GM21423 (cell line): ENCODE measurements around the gene PLEKHG5.

ENCODE experiments used
- ATAC-seq: cut with Tn5 transposase; IDR thresholded peaks from one replicate; pipeline ENCODE4 v1.9.1; 2021; ENCODE audit warnings: mild to moderate bottlenecking, moderate library complexity; ENCODE audit not compliant: unreplicated experiment

PLEKHG5 gene

GRCh38 chr1:6477039-6477820 lies 14.2 kb downstream of the PLEKHG5 start:
- no peak for ATAC-seq

DNA sequence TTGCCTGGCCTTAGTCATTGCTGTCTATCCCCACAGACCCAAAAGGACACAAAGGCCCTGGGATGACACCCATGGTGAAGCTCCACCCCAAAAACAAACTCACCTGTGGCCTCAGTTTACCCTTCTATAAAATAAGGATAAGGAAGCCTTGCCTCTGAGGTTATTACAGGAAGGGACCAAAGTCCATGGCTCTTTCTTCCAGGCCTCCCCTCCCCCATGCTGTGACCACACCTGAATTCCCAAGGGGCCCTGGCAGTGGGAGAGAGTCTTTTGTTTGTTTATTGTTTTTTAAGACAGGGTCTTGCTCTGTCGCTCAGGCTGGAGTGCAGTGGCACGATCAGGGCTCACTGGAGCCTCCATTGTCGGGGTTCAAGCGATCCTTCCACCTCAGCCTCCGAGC lies 15.0 kb downstream of the PLEKHG5 start:
- ATAC-seq = no peak

- peak; percentile 58 for ATAC-seq
Observed at GRCh38 chr1:6475381-6476133, 15.9 kb downstream of the PLEKHG5 start.

DNA sequence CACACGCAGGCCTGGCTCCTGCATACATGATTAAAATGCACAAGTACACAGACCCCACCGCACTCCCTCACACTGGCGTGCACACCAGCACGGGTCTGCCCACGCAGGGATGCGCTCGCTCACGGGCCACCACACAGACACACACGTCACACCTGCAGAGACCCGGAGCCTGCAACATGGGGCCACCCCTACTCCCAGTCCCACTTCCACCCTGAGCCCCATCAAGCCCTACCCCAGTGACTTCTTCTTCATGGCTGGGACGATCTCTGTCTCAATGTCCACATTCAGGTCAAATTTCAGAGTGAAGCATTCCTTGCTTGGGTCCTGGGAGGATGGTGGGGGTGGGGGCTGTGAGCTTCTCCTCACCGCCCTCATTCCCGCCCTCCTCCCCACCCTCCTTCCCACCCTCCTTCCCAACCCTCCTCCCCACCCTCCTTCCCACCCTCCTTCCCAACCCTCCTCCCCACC lies 16.6 kb downstream of the PLEKHG5 start:
- no peak for ATAC-seq

GRCh38 chr1:6473974-6474814 lies 17.3 kb downstream of the PLEKHG5 start:
- no peak for ATAC-seq

GRCh38 chr1:6473156-6473555 lies 18.3 kb downstream of the PLEKHG5 start:
- ATAC-seq = no peak

GRCh38 chr1:6472391-6472790 lies 19.1 kb downstream of the PLEKHG5 start:
- ATAC-seq = no peak

DNA sequence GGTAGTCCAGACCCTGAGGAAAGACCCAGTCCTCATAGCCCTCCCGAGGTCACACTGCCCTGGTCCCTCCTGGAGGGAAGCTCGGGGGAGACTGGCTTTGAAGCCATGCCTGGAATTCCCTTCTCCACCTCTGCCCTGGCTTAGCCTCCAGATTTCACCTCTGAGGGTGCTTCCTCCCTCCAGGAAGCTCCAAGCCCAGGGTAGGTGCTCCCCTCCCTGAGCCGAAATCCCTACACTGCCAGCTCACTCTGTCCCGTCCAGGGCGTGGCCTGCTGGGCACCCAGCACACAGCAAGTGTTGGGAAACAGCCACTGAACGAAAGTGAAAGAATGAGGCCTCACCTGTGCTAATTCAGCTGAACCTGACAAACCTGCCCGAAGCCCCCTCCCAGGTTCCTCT lies 19.5 kb downstream of the PLEKHG5 start:
- ATAC-seq = no peak

DNA sequence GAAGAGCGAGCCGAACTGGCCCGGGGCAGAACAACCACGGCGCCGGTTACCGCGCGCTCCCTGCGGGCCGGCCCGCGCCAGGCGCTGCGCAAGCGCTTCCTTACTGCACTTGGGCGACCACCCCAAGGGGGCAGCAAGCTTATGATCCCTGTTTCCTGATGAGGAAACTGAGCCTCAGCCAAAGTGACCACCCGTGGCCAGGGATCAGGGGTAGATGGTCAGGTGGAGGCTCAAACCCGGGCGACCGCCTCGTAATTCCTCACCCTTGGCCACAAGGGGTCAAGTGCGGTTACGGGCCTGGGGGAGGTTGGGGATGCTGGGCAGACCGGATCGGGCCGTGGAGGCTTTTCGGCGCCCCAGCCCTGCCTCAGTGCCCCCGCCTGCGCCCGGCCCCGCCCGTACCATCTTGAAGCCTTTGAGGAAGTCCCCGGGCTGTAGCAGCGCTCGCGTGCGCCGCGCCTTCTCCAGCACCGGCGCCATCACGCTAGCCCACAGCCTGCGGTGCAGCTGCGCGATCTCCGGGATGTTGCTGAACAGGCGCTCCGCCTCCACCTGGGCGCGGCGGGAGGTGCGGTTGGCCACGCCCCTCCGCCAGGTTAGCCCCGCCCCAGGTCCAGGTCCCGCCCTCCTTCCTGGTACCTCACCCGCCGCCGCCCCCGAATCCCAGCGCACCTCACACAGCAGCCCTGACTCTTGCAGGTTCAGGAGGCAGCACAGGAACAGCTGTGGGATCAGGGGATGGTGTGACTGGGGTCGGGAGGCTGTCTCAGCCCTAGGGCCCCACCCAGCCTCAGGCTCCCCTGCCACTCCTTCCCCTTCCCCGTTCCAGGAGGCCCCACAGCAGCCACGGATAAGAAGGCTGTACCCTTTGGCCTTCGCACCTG lies 20.1 kb downstream of the PLEKHG5 start:
- no peak for ATAC-seq

DNA sequence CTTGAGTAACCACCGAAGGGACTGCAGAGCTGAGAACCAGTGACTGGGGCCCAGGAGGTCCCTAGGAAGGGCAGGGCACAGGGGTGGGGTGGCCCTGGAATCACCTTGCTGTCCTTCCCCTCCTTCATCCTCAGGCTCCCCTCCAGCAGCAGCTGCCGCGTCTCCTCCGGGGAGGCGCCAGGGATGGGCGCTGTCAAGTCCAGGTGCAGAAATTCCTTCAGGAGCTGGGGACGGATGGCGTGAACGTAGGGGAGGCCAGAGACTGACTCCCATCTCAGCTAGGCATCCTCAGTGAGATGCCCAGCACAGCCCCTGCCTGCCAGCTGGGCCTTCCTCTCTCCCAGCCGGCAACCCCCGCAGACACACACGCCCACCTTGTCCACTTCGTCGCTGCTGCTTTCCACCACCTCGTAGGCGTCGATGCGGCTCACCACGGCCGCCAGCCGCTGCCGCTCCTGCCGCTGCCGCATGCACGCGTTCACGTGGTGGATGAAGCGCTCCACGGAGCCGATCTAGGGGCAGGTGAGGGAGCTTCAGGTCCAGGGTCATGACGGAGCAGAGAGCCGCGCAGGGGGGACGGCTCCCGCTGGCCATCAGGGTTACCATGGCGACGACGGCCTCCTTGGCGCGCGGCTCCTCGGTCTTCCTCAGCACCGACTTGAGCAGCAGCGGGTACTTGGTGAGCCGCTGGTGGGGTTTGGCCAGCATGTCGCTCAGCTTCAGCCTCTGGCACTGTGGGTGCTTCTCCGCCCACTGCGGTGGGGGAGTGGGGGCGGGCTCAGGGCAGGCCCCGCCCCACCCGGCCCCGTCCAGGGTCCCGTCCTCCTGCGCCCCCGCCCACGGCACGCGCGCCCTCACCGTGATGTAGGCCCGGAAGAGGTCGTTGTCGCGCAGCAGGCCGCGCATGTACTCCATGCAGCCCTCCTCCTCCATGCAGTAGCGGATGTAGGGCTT lies 21.1 kb downstream of the PLEKHG5 start:
- no peak for ATAC-seq

GRCh38 chr1:6468729-6469461 lies 22.6 kb downstream of the PLEKHG5 start:
- no peak for ATAC-seq

- no peak for ATAC-seq
Observed at GRCh38 chr1:6467744-6468688, 23.5 kb downstream of the PLEKHG5 start.

DNA sequence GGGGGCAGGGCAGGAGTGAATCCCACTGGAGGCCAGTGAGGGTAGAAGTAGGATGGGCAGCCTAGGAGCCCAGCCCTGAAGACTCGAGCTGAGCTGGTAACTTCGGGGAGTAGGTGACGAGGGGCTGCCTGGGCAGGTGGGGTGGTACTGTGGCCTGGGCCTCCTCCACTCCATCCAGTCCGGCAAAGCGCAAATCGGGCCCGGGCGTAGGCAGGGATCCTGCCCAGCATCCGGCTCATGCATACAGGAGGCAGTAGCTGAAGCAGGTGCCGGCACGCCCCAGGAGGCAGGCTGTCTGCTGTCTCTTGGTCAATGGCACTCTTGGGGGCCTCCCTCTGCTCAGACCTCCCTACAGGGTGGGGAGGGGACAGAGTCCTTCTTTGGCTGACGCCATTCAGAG lies 24.2 kb downstream of the PLEKHG5 start:
- ATAC-seq = no peak

DNA sequence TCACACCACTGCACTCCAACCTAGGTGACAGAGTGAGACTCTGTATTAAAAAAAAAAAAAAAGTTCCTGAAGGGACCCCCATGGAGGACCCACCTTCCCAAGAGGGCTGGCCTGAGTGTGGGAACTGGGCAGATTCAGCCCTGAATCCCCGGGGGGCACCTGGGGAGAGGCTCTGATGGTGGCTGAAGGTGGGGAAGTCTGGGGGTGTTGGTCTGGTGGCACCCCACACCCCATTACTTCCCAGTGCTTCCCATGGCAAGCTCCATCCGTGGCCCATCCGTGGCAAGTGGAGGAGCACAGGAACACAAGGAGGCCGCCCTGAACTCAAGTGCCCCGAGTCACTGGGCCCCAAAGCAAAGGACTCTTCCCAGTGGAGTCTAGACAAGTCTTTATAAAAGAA lies 24.7 kb downstream of the PLEKHG5 start:
- ATAC-seq = no peak

DNA sequence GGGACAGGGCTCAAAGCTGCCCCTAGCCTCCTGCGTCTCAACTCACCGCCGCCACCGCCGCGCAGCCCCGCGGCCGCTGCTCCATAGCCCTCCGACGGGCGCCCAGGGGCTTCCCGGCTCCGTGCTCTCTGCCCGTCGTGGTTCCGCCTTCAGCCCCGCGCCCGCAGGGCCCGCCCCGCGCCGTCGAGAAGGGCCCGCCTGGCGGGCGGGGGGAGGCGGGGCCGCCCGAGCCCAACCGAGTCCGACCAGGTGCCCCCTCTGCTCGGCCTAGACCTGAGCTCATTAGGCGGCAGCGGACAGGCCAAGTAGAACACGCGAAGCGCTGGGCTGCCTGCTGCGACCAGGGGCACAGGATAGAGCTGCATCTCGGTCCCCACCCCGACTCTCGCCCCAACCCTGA lies 25.4 kb downstream of the PLEKHG5 start, which contains the start of gene TNFRSF25:
TNFRSF25 (minus strand) TSS at position 151 of the 400 bp plus-strand sequence; CDS start at position 85, 66 bp downstream.
- ATAC-seq = no peak

DNA sequence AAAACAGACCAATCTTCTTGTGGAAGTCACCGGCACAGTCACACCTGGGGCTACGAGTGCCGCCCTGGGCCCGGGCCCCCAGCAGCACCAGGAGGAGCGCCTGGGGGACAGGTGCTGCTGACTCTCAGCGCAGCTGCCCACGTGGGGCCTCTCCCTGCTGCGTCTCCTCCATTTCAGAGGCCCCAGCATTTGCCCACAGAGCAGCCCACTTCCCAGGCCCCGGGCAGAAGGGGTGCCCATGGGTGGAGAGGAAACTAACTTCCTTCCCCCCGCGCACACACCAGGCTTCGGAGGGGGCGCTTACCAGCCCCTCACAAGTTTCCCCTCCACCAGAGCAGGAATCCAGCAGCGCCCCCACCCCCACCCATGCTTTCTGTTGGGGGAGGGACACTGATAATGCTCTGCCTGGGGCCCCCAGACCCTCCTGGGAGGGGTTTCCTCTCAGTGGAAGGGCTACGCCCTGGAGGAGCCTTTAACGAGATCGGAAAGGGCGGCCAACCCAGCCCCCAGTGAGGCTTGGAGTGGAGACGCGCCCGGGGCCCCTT lies 25.9 kb downstream of the PLEKHG5 start:
- no peak for ATAC-seq

GRCh38 chr1:6464915-6465314 lies 26.6 kb downstream of the PLEKHG5 start:
- ATAC-seq = no peak
